Fibroblast of pulmonary artery (primary cell): ENCODE data around the gene PHAF1.
A peak's percentile ranks its signal among the peaks of the same experiment; 100 is the strongest.

ENCODE experiments used
- DNase-seq: peaks from one replicate; pipeline ENCODE4 v3.0.0-alpha.2; 2010; ENCODE audit warnings: low read depth
- H3K4me3 ChIP-seq: replicated peaks from 2 replicates; pipeline ENCODE4 v1.5.1; 2011; ENCODE audit warnings: low read depth, mild to moderate bottlenecking, control low read depth, low read length, moderate library complexity
- CTCF ChIP-seq: IDR thresholded peaks from 2 replicates; pipeline ENCODE4 v1.5.1; 2011; ENCODE audit warnings: mild to moderate bottlenecking, control low read depth, low read length, inconsistent platforms; ENCODE audit errors: missing control alignments

Gene PHAF1

DNA sequence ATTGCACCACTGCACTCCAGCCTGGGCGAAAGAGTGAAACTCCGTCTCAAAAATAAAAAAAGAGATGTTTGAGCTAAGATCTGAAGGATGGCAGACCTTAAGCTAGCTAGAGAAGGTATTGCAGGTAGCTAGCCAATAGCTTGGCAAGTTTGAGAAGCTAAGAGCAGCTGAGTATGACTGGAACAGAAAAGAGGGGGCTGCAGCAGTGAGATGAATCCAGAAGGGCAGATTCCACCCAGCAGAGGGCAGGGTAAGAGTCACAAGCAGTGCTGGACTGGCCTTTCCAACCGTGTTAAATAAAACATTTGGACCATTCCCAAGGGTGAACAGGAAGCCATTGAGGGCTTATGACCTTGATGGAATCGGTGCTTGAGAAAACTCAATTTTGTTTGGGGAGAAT lies 5.7 kb upstream of the PHAF1 start:
- H3K4me3 ChIP-seq, result no peak overlapping the region
- DNase-seq, result peak; percentile 43
- peak; percentile 51 for TF ChIP-seq CTCF

GRCh38 chr16:67104845-67105244 lies 4.9 kb upstream of the PHAF1 start:
- no peak for DNase-seq
- H3K4me3 ChIP-seq, result no peak overlapping the region
- no peak for TF ChIP-seq CTCF

DNA sequence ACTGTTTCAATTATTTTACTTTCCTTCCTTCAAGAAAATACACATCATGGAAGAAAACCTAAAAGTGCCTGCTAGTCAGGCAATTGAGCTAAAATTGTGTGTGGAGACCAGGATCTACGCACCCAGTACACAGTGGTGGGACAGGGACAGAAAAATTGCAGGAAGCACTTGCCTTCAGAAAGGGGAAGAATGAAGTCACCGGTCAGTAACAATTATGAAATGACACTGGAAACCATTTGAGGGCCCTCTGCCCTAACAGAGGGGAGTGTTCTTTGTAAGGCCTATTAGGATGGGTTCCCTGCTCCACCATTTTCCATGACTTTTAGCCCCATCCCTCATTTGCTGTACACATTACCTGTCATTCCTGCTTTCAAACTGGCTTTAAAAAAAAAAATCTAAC lies 4.5 kb upstream of the PHAF1 start:
- no peak overlapping the region for H3K4me3 ChIP-seq
- TF ChIP-seq CTCF, result no peak
- DNase-seq, result no peak

DNA sequence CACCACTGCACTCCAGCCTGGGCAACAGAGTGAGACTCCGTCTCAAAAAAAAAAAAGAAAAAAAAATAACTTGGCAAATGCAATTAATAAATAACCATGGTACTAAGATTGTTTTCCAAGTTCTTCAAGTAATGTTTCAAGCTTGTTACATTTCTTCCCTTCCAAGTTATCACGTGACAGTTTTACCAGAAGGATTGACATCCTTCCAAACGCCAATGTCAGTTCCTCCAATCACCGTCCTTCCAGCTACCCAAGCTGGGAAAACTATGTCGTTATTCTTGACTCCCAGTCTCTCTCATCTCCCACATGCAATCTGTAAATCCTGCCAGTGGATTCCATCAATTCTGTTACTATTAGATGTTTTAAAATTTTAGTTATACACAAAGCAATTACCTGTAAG lies 3.9 kb upstream of the PHAF1 start:
- DNase-seq, result no peak
- TF ChIP-seq CTCF, result no peak
- no peak overlapping the region for H3K4me3 ChIP-seq

GRCh38 chr16:67108489-67108888 lies 1.3 kb upstream of the PHAF1 start:
- TF ChIP-seq CTCF, result no peak

DNA sequence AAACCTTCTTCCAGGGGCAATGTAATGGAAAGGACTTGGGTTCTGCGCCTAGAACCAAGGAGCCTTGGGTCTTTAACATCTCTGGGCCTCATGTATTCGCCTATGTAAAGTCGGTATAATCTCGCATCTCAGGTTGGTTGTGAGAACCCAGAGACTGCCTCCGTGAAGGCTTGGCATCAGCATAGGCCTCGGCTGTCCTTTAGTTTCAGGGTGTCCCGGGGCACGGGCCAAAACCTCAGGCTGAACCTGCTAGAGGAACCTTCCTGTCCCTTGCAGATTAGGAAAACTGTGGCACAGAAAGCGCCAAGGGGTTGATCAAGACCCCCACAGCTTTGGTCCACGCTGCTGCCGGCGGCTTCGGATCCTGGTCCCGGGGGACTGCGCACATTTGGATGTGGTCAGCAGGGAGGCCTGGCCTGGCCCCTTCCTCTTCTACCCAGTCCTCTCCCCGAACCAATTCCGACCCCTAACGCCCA lies 772 bp upstream of the PHAF1 start:
- peak overlapping the region; percentile 95 for H3K4me3 ChIP-seq
- DNase-seq, result no peak
- TF ChIP-seq CTCF, result no peak

More at GRCh38 chr16:67108489-67108888, 1.3 kb upstream of the PHAF1 start:
- no peak for DNase-seq
- H3K4me3 ChIP-seq, result no peak overlapping the region

- TF ChIP-seq CTCF, result no peak
- DNase-seq, result no peak
- no peak overlapping the region for H3K4me3 ChIP-seq
Observed at GRCh38 chr16:67111951-67112444, 2.3 kb downstream of the PHAF1 start.
